ENCODE results near the gene ADARB2. TPM values are rescaled to one million over a fixed set of nuclear protein-coding genes. Genes with fewer than 3 reads are reported as not detected.

The ADARB2 gene
- total and polyA plus RNA-seq, 10 of the 15 experiments (the other 5 are each of a cell fraction or from before 2014, with no cell fraction given): 0.02 to 4.1 (median 0.76) TPM

DNA sequence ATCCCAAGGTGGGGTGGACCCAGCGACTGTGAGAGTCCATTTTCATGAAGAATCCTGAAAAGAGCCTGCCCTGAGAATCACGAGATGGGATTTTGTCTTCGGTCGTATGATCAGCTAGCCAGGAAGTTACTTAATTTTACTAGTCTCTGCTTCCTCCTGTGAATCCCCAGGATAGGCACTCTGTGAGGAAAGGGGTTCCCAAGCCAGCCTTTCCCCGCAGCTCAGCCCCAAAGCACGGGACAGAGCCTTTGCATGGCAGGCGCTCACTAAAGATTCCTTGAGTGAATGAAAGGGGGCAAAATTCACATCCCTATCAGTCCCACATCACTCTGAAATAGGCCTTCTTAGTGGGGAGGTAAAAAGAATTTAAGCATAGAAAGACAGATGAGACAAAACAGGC is 219.6 kb downstream of the ADARB2 start:
- no peaks in the 10 kb centered on the region; the same call in 2 of the 3 replicates for H3K9me3 ChIP-seq (replicated peaks; ENCODE audit: control insufficient read depth, insufficient read depth, low read length)
- DNase-seq (ENCODE audit: low read depth, low spot score): no peak
- ChIA-PET RAD21 (ENCODE audit: unreplicated experiment) (no interaction called here), SMC1A (ENCODE audit: uncharacterized antibody, unreplicated experiment) (no interaction called here), POLR2A (no interaction called here), CTCF (no interaction called here)
- no peak for TF ChIP-seq PAX8 (IDR thresholded peaks at IDR 0.05)
- TF ChIP-seq SMAD1 (IDR thresholded peaks at IDR 0.05; ENCODE audit: low read depth, partially characterized antibody): no peak
- no peak for TF ChIP-seq GABPA (IDR thresholded peaks at IDR 0.05; ENCODE audit: low read depth)
- no peak for TF ChIP-seq MXI1 (IDR thresholded peaks at IDR 0.05; ENCODE audit: low read depth, low read length)
- no peak for TF ChIP-seq NFXL1 (IDR thresholded peaks at IDR 0.05; ENCODE audit: borderline replicate concordance)
- TF ChIP-seq MEF2A (IDR thresholded peaks at IDR 0.05; ENCODE audit: insufficient read depth, low read depth, low read length): no peak
- TF ChIP-seq ASH2L (IDR thresholded peaks at IDR 0.05; ENCODE audit: borderline replicate concordance, low read depth): no peak
- TF ChIP-seq MYB (IDR thresholded peaks at IDR 0.05; ENCODE audit: borderline replicate concordance, low read depth, low read length): no peak
- TF ChIP-seq POLR2AphosphoS5 (IDR thresholded peaks at IDR 0.05; ENCODE audit: low read length): no peak
- TF ChIP-seq, protein P1, sequence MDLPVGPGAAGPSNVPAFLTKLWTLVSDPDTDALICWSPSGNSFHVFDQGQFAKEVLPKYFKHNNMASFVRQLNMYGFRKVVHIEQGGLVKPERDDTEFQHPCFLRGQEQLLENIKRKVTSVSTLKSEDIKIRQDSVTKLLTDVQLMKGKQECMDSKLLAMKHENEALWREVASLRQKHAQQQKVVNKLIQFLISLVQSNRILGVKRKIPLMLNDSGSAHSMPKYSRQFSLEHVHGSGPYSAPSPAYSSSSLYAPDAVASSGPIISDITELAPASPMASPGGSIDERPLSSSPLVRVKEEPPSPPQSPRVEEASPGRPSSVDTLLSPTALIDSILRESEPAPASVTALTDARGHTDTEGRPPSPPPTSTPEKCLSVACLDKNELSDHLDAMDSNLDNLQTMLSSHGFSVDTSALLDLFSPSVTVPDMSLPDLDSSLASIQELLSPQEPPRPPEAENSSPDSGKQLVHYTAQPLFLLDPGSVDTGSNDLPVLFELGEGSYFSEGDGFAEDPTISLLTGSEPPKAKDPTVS (IDR thresholded peaks at IDR 0.05; ENCODE audit: low read depth, low read length): no peak
- no peak for TF ChIP-seq SP1 (IDR thresholded peaks at IDR 0.05; ENCODE audit: low read depth, low read length)
- TF ChIP-seq, protein P2, sequence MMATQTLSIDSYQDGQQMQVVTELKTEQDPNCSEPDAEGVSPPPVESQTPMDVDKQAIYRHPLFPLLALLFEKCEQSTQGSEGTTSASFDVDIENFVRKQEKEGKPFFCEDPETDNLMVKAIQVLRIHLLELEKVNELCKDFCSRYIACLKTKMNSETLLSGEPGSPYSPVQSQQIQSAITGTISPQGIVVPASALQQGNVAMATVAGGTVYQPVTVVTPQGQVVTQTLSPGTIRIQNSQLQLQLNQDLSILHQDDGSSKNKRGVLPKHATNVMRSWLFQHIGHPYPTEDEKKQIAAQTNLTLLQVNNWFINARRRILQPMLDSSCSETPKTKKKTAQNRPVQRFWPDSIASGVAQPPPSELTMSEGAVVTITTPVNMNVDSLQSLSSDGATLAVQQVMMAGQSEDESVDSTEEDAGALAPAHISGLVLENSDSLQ (IDR thresholded peaks at IDR 0.05): no peak
- H3K36me3 ChIP-seq (ENCODE audit: control insufficient read depth in 2 of 2, insufficient read depth in 2 of 2, low read length in 1 of 2): no peaks in the 10 kb centered on the region
- no peak overlapping the region for H3K27ac ChIP-seq (ENCODE audit: control insufficient read depth, insufficient read depth)
- no peaks in the 10 kb centered on the region for H3K79me2 ChIP-seq (ENCODE audit: control insufficient read depth, insufficient read depth, low read length)
- no TSS peak for BruUV-seq (replicated peaks)
- no peaks in the 10 kb centered on the region for H3K27me3 ChIP-seq (replicated peaks in 1 of 2; ENCODE audit: control insufficient read depth in 2 of 2, insufficient read depth in 2 of 2, low read length in 1 of 2)
- H3K4me2 ChIP-seq (ENCODE audit: control insufficient read depth, insufficient read depth): no peak overlapping the region
- no peak overlapping the region for H3K4me3 ChIP-seq
- H2AFZ ChIP-seq (ENCODE audit: control insufficient read depth, low read depth, low read length): no peak overlapping the region
- intact Hi-C loops (cut with micrococcal nuclease; ENCODE audit: unreplicated experiment): no loop called here
- H3K4me1 ChIP-seq (ENCODE audit: control insufficient read depth, insufficient read depth, low read length): no peaks in the 10 kb centered on the region
- no peaks in the 10 kb centered on the region for H4K20me1 ChIP-seq (ENCODE audit: control insufficient read depth, insufficient read depth)
- in situ Hi-C loops (cut with MboI): no loop called here
- H3K9ac ChIP-seq (ENCODE audit: control insufficient read depth, insufficient read depth, low read length): no peak overlapping the region
- no peak for FAIRE-seq
- ATAC-seq: no peak
- WGBS (ENCODE audit: insufficient coverage, insufficient replicate concordance, low lambda C conversion rate, missing lambda C conversion rate): 54% methylated on average over 7 of the region's 7 CpGs

Data from GM12878 (cell line).